Measurements from ENCODE around the gene FCRL1. TPM values are rescaled to one million over a fixed set of nuclear protein-coding genes. Genes with fewer than 3 reads are reported as not detected.

FCRL1 gene
- total RNA-seq, 1 experiment from 2014 or later: not detected

GRCh38 chr1:157844089-157844830 lies 24.3 kb upstream of the FCRL1 start:
- H3K9me3 ChIP-seq (ENCODE audit: control insufficient read depth, insufficient read depth, low read depth, low read length): no peaks in the 10 kb centered on the region
- no peaks in the 10 kb centered on the region for H3K36me3 ChIP-seq (ENCODE audit: control insufficient read depth, insufficient read depth, low read length)
- no peaks in the 10 kb centered on the region for H3K27me3 ChIP-seq (ENCODE audit: control insufficient read depth, insufficient read depth, low read length)
- CTCF ChIA-PET: no interaction called here
- intact Hi-C loops (cut with micrococcal nuclease; ENCODE audit: unreplicated experiment): no loop called here
- no peak overlapping the region for H3K4me3 ChIP-seq (ENCODE audit: low read depth in 2 of 2, low read length in 2 of 2)
- POLR2A ChIA-PET: no interaction called here
- no TSS peak for BruUV-seq (replicated peaks)
- ATAC-seq (no peak), DNase-seq (ENCODE audit: low read depth, low spot score) (no peak)
- in situ Hi-C loops (cut with HindIII; ENCODE audit: low pct_unique_long_range_greater_than_20kb, low sequenced_read_pairs): no loop called here
- no peaks in the 10 kb centered on the region for H3K4me1 ChIP-seq (ENCODE audit: control insufficient read depth, insufficient read depth, low read length)
- no peak overlapping the region for H3K27ac ChIP-seq (ENCODE audit: low read length)
- TF ChIP-seq CTCF (IDR thresholded peaks at IDR 0.05) (no peak), REST (IDR thresholded peaks at IDR 0.05; ENCODE audit: insufficient read depth in 1 of 2, low read depth in 2 of 2, low read length in 1 of 2) (no peak), TCF7L2 (IDR thresholded peaks at IDR 0.05; ENCODE audit: low read depth, low read length) (no peak), SIN3A (IDR thresholded peaks at IDR 0.05; ENCODE audit: borderline replicate concordance, insufficient read depth, low read depth, low read length) (no peak)

GRCh38 chr1:157842939-157843338 lies 23.0 kb upstream of the FCRL1 start:
- no peak overlapping the region for H3K27ac ChIP-seq (ENCODE audit: low read length)
- H3K4me1 ChIP-seq (ENCODE audit: control insufficient read depth, insufficient read depth, low read length): no peaks in the 10 kb centered on the region
- DNase-seq (ENCODE audit: low read depth, low spot score) (no peak), ATAC-seq (no peak)
- intact Hi-C loops (cut with micrococcal nuclease; ENCODE audit: unreplicated experiment) (no loop called here), in situ Hi-C loops (cut with HindIII; ENCODE audit: low pct_unique_long_range_greater_than_20kb, low sequenced_read_pairs) (no loop called here)
- H3K27me3 ChIP-seq (ENCODE audit: control insufficient read depth, insufficient read depth, low read length): no peaks in the 10 kb centered on the region
- no TSS peak for BruUV-seq (replicated peaks)
- H3K4me3 ChIP-seq (ENCODE audit: low read depth in 2 of 2, low read length in 2 of 2): no peak overlapping the region
- H3K9me3 ChIP-seq (ENCODE audit: control insufficient read depth, insufficient read depth, low read depth, low read length): no peaks in the 10 kb centered on the region
- H3K36me3 ChIP-seq (ENCODE audit: control insufficient read depth, insufficient read depth, low read length): no peaks in the 10 kb centered on the region
- POLR2A ChIA-PET: no interaction called here
- TF ChIP-seq TCF7L2 (IDR thresholded peaks at IDR 0.05; ENCODE audit: low read depth, low read length) (no peak), REST (IDR thresholded peaks at IDR 0.05; ENCODE audit: insufficient read depth in 1 of 2, low read depth in 2 of 2, low read length in 1 of 2) (no peak), CTCF (IDR thresholded peaks at IDR 0.05) (no peak), POLR2AphosphoS5 (IDR thresholded peaks at IDR 0.05; ENCODE audit: low read depth, low read length) (no peak), SIN3A (IDR thresholded peaks at IDR 0.05; ENCODE audit: borderline replicate concordance, insufficient read depth, low read depth, low read length) (no peak)
- CTCF ChIA-PET: no interaction called here

All from Panc1 (cell line).